NCI-H1930 (cell line): Measurements from ENCODE around the gene MAP4K5.
"Not testable (repeated sequence)": the region's sequence is repeated elsewhere in the genome, so short reads cannot be mapped to it uniquely, and the experiment has no call there.

Experiments used
- DNase-seq, 2 experiments: peaks; one replicate each; lab custom pipeline; 2025; lab: John Stamatoyannopoulos, UW

The MAP4K5 gene

DNA sequence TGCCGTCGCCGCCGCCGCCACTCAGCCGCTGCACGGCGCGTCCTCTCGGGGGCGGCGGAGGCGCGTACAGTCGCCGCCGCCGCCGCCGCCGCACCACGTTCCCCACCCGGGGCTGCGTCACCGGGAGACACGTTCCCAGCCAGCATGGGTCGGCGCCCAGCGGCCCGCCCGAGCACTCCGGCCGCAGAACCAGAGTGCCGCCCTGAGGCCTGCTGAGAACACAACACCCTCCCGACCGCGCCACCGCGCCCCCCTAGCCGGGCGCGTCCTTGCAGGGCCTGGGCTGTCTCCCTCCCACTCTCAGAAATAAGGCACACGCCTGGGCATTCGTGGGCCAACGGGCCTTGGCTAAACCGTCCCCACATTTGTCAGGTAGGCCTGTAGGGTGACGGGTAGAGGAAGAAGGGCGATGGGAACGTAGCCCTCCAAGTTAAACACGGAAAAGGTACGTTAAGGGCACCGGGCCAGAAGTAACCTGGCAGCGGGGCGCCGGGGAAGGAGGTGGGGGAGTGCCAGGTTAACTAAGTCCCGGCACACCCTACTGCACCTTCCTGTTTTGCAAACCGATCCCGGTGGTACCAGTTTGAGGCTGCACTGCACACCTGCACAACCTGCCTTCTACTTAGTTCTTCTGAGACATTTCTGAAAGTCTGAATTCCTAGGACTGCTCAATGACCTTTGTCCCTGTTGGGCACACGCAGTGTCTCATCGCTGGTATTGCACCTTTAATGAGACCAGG, at the start of gene MAP4K5:
TSS of gene MAP4K5 (minus strand) at position 68 of the 739 bp plus-strand sequence. CDS start 520 bp downstream, outside the sequence.
- DNase-seq, result peak; percentile 80 to 87

GRCh38 chr14:50578433-50578832, 46.1 kb upstream of the MAP4K5 start:
- DNase-seq, result no peak

- no peak for DNase-seq
These were observed 45.6 kb upstream of the MAP4K5 start for GRCh38 chr14:50577982-50578381.

DNA sequence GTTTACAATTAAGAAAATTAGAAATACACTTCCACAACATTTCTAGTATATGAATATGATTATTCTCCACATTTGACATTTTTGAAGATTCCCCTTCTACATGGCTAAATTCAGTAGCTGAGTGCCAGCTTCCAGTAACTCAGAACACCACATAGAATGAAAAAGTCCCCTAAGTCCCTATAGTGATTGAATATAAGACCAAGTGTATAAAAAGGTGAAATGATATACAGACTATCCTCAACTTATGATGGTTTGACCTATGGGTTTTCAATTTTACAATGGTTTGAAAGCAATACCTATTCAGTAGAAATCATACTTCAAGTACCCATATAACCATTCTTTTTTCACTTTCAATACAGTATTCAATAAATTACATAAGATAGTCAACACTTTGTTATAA, 43.4 kb upstream of the MAP4K5 start:
- DNase-seq, result no peak

DNA sequence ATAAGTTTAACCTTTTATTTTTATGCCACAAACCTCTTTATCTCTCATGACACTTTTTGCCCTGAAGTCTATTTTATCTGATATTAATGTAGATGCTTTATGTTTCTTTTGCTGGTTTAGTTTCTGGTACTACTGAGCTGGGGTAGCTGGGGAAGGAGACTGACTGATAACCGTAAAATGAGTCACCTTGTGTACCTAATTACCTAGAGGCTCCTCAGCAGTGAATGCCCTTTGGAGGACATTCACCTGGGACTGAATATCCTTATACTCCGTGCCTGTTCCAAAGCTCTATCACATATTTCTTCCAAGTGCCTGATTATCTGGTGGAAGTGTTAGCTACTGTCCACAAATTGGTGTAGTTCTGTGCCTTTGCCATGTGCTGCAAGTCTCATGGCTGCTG, 41.5 kb upstream of the MAP4K5 start:
- peak in 1 of 2 experiments; percentile 26 for DNase-seq

GRCh38 chr14:50569714-50570274, 37.4 kb upstream of the MAP4K5 start:
- no peak for DNase-seq

GRCh38 chr14:50562841-50563240, 30.5 kb upstream of the MAP4K5 start:
- DNase-seq, result no peak

- peak; percentile 39 to 55 for DNase-seq
These were observed 28.5 kb upstream of the MAP4K5 start for GRCh38 chr14:50560931-50561285.

- peak; percentile 40 to 60 for DNase-seq
These were observed 27.9 kb upstream of the MAP4K5 start, which contains the start of gene ATL1 for GRCh38 chr14:50559990-50560930. TSS of gene ATL1 (plus strand) at chr14:50560145. CDS start at chr14:50560266, 121 bp downstream.

- DNase-seq, result not testable (repeated sequence)
These were observed 20.4 kb upstream of the MAP4K5 start for GRCh38 chr14:50552796-50553195.

- DNase-seq, result no peak
These were observed 19.5 kb upstream of the MAP4K5 start for GRCh38 chr14:50551877-50552276.

- DNase-seq, result no peak
These were observed 17.9 kb upstream of the MAP4K5 start for GRCh38 chr14:50550294-50550693.

- no peak for DNase-seq
These were observed 13.2 kb upstream of the MAP4K5 start for GRCh38 chr14:50545618-50546017.

GRCh38 chr14:50544911-50545310, 12.5 kb upstream of the MAP4K5 start:
- no peak for DNase-seq

DNA sequence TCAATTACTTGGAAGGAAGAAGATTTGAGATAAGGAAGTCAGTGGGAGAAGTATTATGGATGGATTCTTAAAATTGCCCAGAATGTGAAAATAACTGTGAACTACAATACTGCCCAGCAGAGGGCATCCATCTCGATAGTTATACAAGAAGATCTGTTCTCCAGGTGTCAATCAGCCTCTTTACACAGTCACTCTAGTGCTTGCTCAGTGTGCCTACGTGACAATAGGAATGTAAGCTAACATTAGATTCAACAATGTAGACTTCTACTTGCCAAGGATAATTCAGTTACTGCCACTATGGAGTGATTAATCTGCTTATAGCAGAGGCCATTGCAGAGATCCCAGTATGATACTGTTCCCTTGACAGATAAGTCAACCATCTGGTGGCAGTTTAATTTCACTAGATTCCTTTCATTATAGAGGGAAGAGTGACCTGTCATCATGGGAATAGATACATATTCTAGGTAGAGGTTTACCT, 10.6 kb upstream of the MAP4K5 start:
- DNase-seq, result peak; percentile 6 to 44

DNA sequence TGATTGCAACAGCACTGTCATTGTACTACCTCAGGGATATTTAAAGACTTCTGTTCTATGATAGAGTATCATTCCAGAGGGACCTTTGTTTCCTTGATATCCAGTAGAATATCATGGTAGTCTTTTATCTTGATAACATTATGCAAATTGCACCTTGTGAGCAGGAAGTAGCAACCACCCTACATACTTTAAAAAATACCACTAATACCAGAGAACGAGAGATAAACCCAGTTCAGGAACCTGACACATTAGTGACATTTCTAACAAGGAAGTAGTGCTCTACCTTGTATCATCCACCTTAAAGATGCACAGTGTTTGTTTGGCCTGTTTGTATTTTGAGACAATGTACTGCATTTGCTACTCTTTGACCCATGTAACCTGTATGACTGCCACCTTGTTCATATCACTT, 8.8 kb upstream of the MAP4K5 start:
- no peak for DNase-seq

DNA sequence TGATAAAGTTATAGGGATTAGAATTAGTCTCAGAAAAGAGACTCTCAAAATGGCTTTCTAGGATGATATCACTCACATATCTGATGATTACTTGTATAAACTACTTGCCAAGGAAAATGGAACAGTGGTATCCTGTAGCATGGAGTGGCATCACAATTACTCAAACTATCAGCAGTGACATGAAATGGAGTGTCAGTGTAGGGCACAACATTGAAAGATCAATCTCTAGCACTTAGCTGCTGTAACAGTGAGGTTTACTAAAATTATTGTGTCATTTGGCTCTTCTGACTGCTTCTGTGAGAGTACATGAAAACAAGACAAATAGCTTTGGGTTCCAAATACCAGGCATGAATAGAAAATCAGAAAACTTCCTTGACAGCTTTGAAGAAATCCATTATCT, 6.7 kb upstream of the MAP4K5 start:
- no peak for DNase-seq

GRCh38 chr14:50538034-50538433, 5.7 kb upstream of the MAP4K5 start:
- not testable (repeated sequence) for DNase-seq

GRCh38 chr14:50534997-50535396, 2.6 kb upstream of the MAP4K5 start:
- DNase-seq, result no peak

- DNase-seq, result no peak
These were observed 2.0 kb upstream of the MAP4K5 start for GRCh38 chr14:50534416-50534815.

DNA sequence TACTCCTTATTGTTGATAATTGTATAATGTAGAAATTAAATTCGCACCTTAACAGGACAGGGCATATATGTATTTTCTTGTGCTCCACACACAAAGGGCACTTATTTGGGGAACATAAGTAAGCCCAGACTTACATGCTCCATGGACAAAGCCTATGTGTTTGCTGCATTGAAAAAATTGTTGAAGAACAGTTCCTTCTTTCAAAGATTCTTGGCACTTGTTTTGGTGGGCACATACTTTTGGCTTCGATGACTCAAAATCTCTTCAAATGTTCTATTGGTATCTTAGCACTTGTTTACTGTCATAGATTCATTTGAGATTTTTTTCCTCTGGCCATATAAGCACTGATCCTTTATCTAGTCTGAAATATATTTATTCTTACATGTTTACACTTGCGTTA, 1.4 kb upstream of the MAP4K5 start:
- DNase-seq, result no peak

GRCh38 chr14:50533241-50533705, 904 bp upstream of the MAP4K5 start:
- no peak for DNase-seq
